ENCODE results near the gene GPR78. TPM values are rescaled to one million over a fixed set of nuclear protein-coding genes. Genes with fewer than 3 reads are reported as not detected.

Gene GPR78
- total RNA-seq, 1 donor from 2014 or later = 0.09 TPM

- no peaks in the 10 kb centered on the region for H3K9me3 ChIP-seq (ENCODE audit: low read depth)
- H3K4me3 ChIP-seq = no peak overlapping the region
- Mint-ChIP-seq H3K9me3 (no peaks in the 10 kb centered on the region), H3K4me3 (no peak overlapping the region), H3K27ac (no peak overlapping the region), H3K36me3 (no peaks in the 10 kb centered on the region), H3K4me1 (peaks cover 19% of the 10 kb centered on the region), H3K27me3 (ENCODE audit: insufficient read depth, low read depth) (peaks cover 51% of the 10 kb centered on the region)
- TF ChIP-seq CTCF (IDR thresholded peaks at IDR 0.05) (no peak), EZH2 (IDR thresholded peaks at IDR 0.05) (no peak), EZH2phosphoT487 (IDR thresholded peaks at IDR 0.05) (no peak)
- H3K36me3 ChIP-seq = no peaks in the 10 kb centered on the region
- H3K79me2 ChIP-seq (ENCODE audit: low read depth) = no peaks in the 10 kb centered on the region
- peaks cover 23% of the 10 kb centered on the region for H3K4me1 ChIP-seq
- no peak overlapping the region for H3K27ac ChIP-seq
- H3K4me2 ChIP-seq = no peak overlapping the region
- no peak overlapping the region for H3K9ac ChIP-seq
- DNase-seq (ENCODE audit: low spot score) = no peak
- H2AFZ ChIP-seq (replicated peaks) = no peak overlapping the region
- H3K27me3 ChIP-seq = peaks cover 32% of the 10 kb centered on the region
- no peaks in the 10 kb centered on the region for H3F3A ChIP-seq (ENCODE audit: low read depth)
- H4K20me1 ChIP-seq (ENCODE audit: low read depth) = peaks cover 3% of the 10 kb centered on the region
These were observed 7.4 kb downstream of the GPR78 start for GRCh38 chr4:8587469-8588195.

- Mint-ChIP-seq H3K27me3 (ENCODE audit: insufficient read depth, low read depth) (peaks cover 50% of the 10 kb centered on the region), H3K4me1 (peaks cover 19% of the 10 kb centered on the region), H3K36me3 (no peaks in the 10 kb centered on the region), H3K27ac (no peak overlapping the region), H3K9me3 (no peaks in the 10 kb centered on the region), H3K4me3 (no peak overlapping the region)
- Histone ChIP-seq H4K20me1 (ENCODE audit: low read depth) (no peaks in the 10 kb centered on the region), H3K79me2 (ENCODE audit: low read depth) (no peaks in the 10 kb centered on the region), H3F3A (ENCODE audit: low read depth) (no peaks in the 10 kb centered on the region), H3K4me3 (no peak overlapping the region), H2AFZ (replicated peaks) (no peak overlapping the region), H3K9ac (no peak overlapping the region), H3K27ac (no peak overlapping the region), H3K4me1 (peaks cover 28% of the 10 kb centered on the region), H3K27me3 (peaks cover 32% of the 10 kb centered on the region), H3K36me3 (no peaks in the 10 kb centered on the region), H3K9me3 (ENCODE audit: low read depth) (no peaks in the 10 kb centered on the region), H3K4me2 (no peak overlapping the region)
- TF ChIP-seq EZH2 (IDR thresholded peaks at IDR 0.05) = no peak
- TF ChIP-seq CTCF (IDR thresholded peaks at IDR 0.05) = no peak
- TF ChIP-seq EZH2phosphoT487 (IDR thresholded peaks at IDR 0.05) = no peak
- DNase-seq (ENCODE audit: low spot score) = no peak
These were observed 7.9 kb downstream of the GPR78 start for GRCh38 chr4:8588196-8588470.

- Histone ChIP-seq H3K9me3 (ENCODE audit: low read depth) (no peaks in the 10 kb centered on the region), H4K20me1 (ENCODE audit: low read depth) (peaks cover 7% of the 10 kb centered on the region), H3F3A (ENCODE audit: low read depth) (peaks cover 6% of the 10 kb centered on the region), H2AFZ (replicated peaks) (no peak overlapping the region), H3K4me1 (peaks cover 33% of the 10 kb centered on the region), H3K4me3 (no peak overlapping the region), H3K27ac (no peak overlapping the region), H3K27me3 (peaks cover 36% of the 10 kb centered on the region), H3K36me3 (no peaks in the 10 kb centered on the region), H3K4me2 (no peak overlapping the region), H3K79me2 (ENCODE audit: low read depth) (no peaks in the 10 kb centered on the region), H3K9ac (no peak overlapping the region)
- no peak overlapping the region for H3K27ac Mint-ChIP-seq
- H3K4me1 Mint-ChIP-seq = peaks cover 26% of the 10 kb centered on the region
- H3K9me3 Mint-ChIP-seq = no peaks in the 10 kb centered on the region
- H3K27me3 Mint-ChIP-seq (ENCODE audit: insufficient read depth, low read depth) = peaks cover 48% of the 10 kb centered on the region
- TF ChIP-seq EZH2phosphoT487 (IDR thresholded peaks at IDR 0.05) (no peak), CTCF (IDR thresholded peaks at IDR 0.05) (no peak), EZH2 (IDR thresholded peaks at IDR 0.05) (no peak)
- H3K36me3 Mint-ChIP-seq = no peaks in the 10 kb centered on the region
- H3K4me3 Mint-ChIP-seq = no peak overlapping the region
- no peak for DNase-seq (ENCODE audit: low spot score)
These were observed 9.1 kb downstream of the GPR78 start for GRCh38 chr4:8589336-8589735.

Measured in neural progenitor cell (in vitro differentiated cells).